ENCODE results near the gene C22orf31.

C22orf31 gene

DNA sequence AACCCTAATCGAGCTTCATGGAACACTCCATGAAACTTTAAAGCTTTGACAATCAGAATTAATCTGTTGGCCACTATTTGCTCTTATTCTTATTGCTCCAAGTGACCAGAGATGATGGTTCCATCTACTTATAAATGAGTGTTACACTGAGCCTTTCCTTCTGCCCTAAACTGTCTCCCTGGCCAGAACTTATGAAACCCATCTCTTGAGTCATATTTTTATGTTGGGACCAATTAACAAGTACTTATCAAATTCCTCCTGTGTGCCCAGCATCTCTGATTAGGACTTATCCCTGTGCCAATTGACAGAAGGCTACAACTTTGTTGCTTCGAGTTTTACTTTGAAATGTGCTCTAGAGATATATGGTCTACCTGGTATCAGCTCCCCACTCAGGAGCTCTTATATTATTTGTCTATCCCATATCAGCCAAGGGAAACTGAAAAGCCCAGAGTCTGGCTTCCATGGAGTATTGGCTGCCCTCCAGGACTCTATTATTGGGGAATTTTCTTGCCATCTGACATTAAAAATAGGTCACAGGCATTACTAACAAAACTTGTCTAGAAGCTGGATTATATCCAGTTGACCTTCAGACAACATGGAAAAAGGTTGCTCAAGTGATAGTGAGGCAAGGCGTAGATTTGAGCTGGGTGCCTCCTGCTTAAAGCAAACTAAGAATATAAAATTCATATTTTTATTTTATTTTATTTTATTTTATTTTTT lies 20.0 kb upstream of the C22orf31 start:
- no peak for DNase-seq (ENCODE audit: low read depth)

DNA sequence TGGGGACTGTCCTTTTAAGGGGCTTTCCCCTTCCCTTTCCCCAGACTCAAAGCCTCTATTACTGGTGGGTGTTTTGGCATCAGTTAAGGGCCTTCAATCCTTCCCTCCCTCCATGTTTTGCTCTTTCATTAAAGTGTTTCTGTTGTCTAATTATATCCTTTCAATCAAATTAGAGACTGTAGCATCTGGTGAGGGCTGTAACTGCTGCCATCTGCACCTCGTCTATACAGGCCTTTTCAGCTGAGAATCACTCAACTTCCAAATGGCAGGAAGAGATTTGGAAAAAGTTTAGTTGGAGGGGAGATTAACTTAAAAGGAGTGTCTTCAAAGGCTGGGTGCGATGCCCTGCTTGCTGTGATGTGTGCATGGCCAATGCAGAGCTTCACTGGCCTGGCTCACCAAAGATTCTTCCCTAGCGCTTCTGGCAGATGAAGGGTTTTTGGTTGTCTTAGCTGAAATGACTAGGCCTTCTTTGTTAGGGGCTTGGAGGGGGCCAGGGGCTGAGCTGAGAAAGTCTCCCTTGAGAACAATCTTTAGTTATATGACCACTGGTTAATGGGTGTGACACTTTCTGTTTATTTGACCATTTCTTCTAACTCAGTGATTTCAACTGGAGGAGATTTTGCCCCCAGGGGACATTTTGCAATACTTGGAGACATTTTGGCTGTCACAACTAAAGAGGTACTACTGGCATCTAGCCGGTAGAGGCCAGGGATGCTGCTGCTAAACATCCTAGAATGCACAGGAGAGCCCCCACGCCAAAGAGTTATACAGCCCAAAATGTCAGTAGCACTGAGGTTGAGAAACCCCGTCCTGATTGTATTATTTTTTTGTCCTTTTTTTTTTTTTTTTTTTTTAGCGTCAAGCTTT lies 18.7 kb upstream of the C22orf31 start:
- DNase-seq (ENCODE audit: low read depth), result no peak

DNA sequence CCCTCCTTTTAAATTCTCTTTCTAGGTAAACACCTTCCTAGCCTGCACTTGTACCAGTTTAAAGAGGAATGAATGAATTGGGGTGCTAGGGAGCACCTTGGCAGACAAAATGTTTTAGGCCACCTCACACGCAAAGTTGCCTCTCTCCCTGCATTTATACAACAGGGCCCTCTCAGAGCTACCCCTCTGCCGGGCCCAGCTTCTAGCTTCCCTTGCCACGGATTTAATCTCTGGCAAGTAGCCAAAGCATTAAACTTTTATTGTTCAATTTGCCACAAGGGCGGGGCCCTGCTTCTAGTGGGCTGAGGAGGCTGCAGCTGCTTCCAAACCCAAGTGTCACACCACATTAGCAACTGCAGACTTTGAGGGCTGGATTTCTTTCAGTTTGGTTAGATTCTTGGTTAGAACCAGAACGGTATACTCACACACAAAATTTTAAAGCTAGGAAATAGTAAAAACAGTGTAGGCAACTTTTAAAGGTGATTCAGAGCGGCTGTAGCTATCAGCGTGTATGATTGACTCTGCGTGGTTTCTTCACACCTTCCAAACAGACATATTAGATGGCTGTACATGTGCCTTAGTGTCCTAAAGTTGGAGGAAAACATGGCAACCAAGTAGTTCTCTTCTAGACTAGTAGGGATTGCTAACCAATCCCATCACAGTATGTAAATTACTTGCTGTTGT lies 17.7 kb upstream of the C22orf31 start:
- no peak for DNase-seq (ENCODE audit: low read depth)

DNA sequence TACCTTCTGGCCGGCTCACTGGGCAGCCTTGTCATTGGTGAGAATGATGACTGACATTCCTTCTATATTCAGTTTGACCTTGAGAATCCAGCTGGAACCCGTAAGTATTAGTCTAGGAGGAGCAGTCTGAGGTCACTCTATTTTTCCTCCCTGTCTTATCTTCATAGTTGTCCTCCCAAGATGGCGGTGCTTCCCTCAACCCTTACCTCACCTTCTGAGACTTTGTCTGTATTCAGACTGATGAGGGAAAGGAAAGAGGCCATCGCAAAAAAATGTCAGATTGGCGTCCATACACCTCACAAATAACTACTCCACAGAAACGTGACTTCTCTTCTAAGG lies 17.2 kb upstream of the C22orf31 start:
- no peak for DNase-seq (ENCODE audit: low read depth)

DNA sequence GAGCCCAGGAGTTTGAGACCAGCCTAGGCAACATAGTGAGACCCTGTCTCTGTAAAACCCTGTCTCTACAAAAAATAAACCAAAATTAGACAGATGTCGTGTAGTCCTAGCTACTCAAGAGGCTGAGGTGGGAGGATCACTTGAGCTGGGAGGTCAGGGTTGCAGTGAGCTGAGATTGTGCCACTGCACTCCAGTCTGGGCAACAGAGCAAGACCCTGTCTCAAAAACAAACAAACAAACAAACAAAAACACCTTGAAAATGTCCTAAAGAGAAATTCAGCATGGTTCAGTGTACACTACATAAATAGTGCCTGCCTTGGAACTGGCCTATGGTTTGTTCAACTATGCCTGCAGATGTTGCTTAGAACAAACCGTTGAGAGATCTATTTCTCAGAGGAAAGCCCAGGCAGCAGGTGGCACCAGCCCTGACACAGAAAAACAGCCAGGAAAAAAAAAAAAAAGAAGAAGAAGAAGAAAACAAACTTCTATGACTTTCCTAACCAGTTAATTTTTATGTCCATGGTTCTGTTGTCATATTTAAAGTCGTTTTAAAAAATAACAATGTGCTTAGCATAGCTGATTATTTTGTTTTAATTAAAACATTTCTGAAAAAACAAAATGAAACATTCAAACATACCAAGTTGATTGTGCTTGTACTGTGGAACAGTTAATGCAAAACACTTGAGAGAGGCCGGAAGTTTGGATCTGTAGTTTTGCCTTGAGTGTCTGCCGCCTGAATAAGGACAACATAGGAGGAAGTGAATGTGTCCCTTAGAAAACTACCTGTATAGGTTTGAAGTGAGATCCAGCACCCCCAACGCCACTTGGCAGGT lies 16.6 kb upstream of the C22orf31 start:
- no peak for DNase-seq (ENCODE audit: low read depth)

DNA sequence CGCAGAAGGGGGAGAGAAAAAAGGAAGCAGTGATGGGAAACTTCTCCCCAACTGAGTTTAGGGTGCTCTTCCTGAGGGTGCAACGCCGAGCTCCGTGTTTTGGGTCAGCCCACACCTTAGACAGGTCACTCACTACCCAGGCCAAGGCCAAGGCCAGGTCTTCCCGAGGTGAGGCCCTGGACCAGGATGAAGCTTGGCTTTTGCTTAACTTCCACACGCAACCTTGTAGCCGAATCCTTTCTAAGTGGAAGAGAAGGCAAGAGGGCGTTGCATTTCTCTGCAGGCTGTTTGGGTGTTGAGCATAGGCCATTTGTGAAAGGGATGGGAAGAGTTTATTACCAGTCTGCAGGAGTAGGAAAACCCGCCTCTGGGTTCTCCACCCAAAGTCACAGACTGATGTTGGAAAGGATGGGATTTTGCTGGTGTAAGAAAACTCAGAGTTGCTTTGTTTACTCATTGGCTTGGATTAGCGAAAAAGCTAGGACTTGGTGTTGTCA lies 12.7 kb upstream of the C22orf31 start:
- no peak for DNase-seq (ENCODE audit: low read depth)

DNA sequence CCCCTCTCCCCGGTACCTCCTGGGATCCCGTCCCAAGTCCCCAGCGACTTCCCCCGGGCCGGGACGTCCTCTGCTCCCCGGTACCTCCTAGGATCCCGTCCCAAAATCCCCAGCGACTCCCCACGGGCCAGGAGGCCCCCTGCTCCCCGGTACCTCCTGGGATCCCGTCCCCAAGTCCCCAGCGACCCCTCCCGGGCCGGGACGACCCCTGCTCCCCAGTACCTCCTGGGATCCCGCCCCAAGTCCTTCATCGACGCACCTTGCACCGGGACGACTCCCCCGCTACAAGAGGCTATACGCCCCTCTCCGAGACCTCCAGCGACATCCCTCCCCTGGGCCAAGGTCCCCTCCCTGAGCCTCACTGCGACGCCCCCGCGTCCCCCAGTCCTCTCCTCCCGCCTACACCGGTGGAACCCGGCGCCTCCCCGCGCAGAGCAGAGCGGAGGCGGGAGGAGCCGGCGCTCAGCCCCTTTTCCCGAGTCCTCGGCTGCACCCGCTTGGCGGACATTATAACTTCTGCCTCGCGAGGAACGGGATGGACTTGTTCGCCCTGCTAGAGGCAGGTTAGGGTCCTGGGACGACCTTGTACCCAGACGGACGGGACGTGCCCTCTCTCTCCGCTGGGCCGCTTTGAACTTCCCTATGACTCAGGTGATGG lies 12.1 kb upstream of the C22orf31 start:
- DNase-seq (ENCODE audit: low read depth), result no peak

DNA sequence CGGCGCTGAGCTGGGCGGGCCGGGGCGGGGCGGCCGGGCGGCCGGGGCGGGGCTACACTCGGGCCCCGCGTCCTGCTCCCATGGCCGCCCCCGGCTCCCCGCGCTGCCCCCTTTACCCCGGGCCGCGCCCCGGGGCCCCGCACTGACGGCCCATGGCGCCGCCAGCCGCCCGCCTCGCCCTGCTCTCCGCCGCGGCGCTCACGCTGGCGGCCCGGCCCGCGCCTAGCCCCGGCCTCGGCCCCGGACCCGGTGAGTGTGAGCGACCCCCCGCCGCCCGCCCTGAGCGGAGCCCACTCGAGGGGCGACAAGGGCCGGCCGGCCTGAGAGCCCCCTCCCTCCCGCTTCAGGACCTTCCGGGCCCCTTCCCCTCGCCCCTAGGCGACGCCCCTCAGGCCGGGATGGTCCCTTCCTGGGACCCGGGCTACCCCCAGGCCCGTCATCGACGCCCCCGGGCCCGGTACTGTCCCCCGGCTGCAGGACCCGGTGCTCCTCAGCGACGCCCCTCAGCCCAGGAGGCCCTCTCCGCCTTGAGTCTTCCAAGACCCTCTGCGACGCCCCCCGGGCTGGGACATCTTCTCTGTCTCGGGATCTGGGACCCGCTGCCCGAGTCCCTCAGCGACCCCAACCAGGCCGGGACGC lies 11.5 kb upstream of the C22orf31 start, which contains the start of gene KREMEN1:
TSS of gene KREMEN1 (plus strand) at position 57 of the 639 bp plus-strand sequence. CDS start at position 153, 96 bp downstream.
- no peak for DNase-seq (ENCODE audit: low read depth)

DNA sequence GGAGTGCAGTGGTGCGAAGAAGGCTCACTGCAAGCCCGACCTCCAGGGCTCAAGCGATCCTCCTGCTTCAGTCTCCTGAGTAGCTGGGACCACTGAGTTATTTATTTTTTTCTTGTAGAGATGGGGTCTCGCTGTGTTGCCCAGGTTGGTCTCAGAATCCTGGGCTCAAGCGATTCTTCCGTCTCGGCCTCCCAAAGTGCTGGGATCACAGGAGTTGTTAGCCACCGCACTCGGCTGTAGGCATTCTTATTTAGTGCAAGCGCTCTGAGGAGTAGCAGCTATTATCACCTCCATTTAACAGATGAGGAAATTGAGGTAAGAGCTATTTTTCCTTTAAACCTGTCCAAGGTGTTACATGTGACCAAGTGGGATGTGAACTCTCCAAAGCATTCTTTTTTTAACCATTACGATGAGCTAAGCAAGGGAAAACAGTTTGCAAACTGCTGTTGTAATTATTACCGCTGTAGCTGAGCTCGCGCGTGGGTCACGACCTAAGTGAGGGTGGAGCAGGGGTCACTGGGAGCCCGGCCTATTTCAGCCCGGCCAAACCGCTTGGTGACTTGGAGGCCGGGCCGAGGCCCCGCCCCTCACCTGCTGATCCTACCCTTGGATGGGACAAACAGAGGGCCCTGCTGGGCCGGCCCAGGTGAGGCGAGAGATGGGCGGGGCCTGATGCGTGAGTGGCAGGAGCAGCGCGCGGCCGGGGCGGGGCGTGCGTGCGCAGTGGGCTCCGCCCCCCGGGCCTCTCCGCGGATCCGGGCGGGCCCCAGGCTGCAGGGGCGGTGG lies 10.8 kb upstream of the C22orf31 start:
- peak; percentile 69 for DNase-seq (ENCODE audit: low read depth)

DNA sequence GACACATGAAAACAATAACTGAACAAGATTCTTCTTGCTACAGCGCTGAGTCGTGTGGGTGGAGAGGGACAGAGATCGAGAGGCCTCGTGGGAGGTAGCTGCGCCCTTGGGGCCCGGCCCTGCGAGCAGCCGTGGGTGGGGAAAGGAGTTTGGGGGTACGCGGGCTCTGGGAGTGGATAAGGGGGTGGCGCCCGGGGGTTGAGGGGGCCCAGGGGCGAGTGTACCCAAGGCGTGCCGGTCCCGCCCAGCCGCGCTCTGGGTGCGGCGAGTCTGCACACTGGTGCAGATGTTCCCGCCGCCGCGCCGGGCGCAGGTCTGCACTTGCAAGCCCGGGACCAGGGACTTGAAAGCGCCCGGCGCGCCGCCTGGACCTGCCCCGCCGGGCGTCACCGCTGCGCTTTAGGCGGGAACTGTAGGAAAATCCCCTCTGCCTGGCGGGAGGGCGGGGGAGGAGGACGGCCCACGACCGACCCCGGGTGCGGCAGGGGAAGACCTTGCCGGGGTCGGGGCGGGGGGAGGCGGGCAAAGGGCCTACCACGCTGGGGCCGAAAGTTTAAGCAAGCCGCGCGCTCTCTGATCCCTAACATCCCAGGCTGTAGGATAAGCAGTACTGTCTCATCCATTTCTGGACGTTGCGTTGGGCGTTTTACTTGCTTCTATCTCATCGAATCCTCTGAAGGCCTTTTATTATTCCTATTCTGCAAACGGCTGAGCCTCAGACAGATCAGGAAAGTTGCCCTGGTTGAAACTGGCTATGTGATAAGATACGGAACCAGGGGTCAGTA lies 9.8 kb upstream of the C22orf31 start:
- DNase-seq (ENCODE audit: low read depth), result no peak

DNA sequence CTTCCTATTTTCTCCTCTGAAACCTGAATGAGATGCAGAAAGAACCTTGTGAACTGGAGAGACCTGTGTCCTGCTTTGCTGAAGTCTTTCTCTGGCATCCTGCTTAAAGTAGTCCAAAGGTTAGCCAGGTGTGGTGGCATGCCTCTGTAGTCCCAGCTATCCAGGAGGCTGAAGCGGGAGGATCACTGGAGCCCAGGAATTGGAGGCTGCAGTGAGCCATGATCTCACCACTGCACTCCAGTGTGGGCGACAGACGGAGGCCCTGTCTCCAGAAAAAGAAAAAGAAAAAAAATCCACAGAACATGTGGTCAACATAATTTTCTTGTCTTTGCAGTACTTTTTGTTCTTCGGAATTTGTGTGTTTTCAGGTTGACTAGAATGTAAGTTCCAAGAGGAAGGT lies 8.9 kb upstream of the C22orf31 start:
- DNase-seq (ENCODE audit: low read depth), result no peak

DNA sequence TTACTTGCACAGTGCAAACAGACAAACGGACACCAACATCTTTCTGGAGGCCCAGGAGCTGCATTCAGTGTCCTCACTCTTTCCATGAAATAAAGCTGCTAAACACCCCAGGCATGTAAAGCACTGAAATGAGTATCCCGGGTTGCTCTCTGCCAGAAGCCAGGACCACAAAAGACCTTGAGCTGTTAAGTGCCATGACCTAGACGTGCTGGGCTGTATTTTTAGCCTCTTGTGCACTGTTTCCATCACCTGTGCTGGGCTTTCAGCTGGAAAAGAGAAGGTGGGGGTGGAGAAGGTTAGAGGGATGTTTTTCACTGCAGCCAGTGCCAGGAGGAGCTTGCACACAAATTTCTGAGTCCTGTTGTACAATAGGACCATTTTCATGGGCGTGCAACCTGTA lies 7.8 kb upstream of the C22orf31 start:
- no peak for DNase-seq (ENCODE audit: low read depth)

DNA sequence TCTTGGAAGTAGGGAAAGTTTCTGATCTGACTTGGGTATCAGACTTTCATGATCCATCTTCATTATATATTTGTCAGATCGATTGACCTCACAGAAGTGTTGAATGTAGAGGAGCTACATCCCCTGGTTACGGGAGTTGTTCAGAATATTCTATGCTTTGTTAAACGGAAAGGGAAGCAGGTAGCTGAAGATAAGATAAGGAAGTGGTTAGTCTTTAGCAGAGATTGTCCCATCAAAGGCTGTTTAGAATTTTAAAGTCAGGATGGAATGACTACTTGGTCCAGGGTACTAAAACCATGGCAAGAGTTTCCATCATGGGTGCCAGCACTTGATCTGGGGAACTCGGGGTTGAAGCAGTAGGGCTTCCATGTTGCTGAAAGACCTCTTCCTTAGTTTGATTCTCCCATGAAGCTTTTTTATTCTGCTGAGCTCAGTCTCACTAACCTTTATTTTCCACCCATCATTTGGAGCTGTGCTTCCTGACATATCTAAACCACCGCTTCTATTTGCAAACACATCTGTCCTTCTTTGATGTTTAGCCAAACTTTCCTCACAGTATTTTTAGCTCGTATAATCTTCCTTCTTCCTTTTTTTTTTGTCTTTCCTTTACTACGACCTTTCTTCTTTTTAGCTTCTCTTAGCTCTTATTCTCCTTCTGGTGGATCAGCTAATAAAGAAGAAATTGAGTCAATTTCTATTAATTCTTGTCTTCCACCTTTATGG lies 4.0 kb upstream of the C22orf31 start:
- no peak for DNase-seq (ENCODE audit: low read depth)

DNA sequence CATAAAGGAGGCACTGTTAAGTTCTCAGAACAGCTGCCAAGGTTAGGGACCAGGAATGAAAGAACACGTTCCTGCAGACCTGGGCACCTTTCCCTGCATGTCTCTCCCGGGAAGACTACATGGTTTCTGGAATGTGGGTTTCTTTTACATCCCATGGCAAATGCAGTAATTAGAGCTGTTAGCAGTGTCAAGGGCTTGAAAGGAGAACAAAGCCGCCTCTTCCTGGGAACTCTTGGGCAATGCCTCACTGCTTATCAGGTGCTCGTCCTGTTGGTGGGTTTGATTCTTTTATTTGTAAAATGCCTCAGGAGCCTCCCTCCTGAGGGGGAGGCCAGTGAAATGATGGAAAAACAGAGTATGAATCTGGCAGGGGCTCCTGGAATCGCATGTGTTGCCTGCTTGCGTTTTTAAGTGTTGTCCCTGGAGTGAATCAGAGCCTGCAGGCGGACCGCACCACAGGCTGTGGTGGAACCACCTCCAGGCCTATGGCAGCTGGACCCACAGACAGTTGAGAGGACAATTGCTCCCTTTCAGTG lies 723 bp upstream of the C22orf31 start:
- no peak for DNase-seq (ENCODE audit: low read depth)

DNA sequence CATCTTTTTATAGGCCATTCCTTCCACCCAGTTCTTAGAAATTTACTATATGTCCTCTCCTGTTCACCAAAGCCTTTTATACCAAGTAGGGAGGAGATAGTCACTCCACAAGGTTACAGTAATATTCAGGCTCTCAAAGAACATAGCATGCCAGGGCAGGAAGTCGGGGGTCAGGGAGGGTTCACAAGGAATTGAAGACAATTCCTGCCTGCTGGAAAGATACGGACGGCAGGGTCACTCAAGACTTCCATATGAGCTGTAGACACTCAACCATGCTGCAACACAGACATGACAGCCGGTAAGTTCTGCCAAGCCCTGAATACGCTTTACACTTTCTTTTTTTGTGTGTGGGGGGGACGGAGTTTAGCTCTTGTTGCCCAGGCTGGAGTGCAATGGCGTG lies 700 bp downstream of the C22orf31 start:
- no peak for DNase-seq (ENCODE audit: low read depth)

DNA sequence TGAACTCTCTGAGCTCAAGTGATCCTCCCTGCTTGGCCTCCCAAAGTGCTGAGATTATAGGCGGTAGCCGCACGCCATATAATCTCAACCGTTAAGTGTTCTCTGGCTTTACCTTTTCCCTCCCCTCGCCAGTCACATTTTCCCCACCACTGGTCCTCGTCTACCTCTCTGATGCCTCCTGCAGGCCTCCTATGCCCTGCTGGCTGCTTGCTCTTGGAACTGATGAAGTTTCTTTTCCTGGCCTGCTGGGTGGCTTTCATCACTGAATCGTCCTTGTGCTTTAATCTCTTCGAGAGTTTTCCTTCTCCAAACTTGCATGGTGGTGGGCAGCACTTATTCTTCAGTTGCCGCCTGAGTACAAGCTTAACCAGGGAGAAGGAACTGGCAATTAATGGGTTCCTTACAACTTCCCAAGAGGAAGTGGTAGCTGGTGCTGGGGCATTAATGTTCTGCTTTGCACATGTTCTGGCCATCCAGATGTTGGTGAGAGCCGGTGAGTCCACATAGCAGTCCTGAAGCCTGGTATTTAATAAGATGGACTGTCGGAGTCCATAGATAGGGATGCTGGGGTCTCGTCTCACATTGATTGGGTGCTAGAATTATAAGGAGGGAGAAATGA lies 1.3 kb downstream of the C22orf31 start:
- DNase-seq (ENCODE audit: low read depth), result no peak

DNA sequence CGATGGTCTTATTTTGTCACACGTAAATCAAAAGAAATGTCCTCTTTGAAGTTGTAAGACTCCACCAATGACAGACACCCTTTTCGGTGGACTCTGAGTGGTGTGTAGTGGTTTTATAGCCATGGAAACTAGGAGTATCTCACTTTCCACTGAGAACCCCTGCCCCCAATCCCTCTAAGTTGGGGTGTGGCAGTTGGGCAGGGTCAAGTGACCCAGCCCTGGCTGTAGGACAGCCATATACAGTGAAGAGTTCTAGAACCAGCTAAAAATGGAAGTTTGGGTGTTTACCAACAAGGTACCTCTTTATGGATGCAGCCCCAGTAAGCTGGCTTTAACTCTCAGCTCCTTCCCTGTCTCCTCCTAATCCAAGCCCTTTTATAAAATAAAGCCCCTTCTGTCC lies 5.2 kb downstream of the C22orf31 start:
- DNase-seq (ENCODE audit: low read depth), result no peak

Measured in activated T-cell treated with anti-CD3 and anti-CD28 coated beads for 1 hour (primary cell).